Mammary microvascular endothelial cell (primary cell): ENCODE results near the gene CLPTM1. TPM values are rescaled to one million over a fixed set of nuclear protein-coding genes. Genes with fewer than 3 reads are reported as not detected.

Source experiments
- total RNA-seq: library from RNA; depleted of rRNA; stranded (reverse); fragments of >200 nt; gene quantifications from 2 replicates; pipeline ENCODE4 v1.2.3, GENCODE V29; 2015

The CLPTM1 gene, protein sequence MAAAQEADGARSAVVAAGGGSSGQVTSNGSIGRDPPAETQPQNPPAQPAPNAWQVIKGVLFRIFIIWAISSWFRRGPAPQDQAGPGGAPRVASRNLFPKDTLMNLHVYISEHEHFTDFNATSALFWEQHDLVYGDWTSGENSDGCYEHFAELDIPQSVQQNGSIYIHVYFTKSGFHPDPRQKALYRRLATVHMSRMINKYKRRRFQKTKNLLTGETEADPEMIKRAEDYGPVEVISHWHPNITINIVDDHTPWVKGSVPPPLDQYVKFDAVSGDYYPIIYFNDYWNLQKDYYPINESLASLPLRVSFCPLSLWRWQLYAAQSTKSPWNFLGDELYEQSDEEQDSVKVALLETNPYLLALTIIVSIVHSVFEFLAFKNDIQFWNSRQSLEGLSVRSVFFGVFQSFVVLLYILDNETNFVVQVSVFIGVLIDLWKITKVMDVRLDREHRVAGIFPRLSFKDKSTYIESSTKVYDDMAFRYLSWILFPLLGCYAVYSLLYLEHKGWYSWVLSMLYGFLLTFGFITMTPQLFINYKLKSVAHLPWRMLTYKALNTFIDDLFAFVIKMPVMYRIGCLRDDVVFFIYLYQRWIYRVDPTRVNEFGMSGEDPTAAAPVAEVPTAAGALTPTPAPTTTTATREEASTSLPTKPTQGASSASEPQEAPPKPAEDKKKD
- total RNA-seq = 58.2 and 60.5 TPM in 2 replicates

GRCh38 chr19:44954649-44955504, at the start of gene CLPTM1:
Gene CLPTM1 (plus strand): TSS chr19:44955380. CDS start chr19:44955396, 16 bp downstream.

DNA sequence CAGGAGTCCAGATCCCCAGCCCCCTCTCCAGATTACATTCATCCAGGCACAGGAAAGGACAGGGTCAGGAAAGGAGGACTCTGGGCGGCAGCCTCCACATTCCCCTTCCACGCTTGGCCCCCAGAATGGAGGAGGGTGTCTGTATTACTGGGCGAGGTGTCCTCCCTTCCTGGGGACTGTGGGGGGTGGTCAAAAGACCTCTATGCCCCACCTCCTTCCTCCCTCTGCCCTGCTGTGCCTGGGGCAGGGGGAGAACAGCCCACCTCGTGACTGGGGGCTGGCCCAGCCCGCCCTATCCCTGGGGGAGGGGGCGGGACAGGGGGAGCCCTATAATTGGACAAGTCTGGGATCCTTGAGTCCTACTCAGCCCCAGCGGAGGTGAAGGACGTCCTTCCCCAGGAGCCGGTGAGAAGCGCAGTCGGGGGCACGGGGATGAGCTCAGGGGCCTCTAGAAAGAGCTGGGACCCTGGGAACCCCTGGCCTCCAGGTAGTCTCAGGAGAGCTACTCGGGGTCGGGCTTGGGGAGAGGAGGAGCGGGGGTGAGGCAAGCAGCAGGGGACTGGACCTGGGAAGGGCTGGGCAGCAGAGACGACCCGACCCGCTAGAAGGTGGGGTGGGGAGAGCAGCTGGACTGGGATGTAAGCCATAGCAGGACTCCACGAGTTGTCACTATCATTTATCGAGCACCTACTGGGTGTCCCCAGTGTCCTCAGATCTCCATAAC, 49.6 kb upstream of the CLPTM1 start, which contains the start of gene APOE:
Gene APOE, plus strand, starts transcription at position 360 of the 724 bp plus-strand sequence. CDS start 829 bp downstream, outside the sequence.

GRCh38 chr19:44914433-44915206, 40.6 kb upstream of the CLPTM1 start, which contains the start of gene APOC1:
Gene APOC1 (plus strand): TSS chr19:44914608. CDS start chr19:44914892, 284 bp downstream.

DNA sequence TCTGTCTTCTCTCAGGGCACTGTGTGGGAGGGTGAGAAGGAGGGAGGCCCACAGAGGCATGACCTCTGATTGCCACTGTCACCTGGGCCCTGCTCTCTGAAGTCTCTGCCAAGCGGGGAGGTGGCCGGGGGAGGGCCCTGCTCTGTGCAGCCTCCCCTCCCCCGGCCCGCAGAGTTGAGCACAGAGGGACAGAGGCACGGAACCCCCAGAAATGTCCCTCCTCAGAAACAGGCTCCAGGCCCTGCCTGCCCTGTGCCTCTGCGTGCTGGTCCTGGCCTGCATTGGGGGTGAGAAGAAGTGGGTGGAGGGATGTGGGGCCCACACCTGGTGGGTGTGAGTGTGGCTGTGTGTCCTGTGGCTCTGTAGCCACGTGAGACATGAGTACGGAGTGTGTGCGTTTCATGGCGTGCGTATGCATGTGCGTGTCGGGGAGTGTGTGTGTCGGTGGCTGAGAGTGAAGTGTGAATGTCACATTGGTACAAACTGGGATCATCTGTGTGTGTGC, 13.1 kb upstream of the CLPTM1 start, which contains the start of gene APOC4:
Gene APOC4, plus strand, starts transcription at position 171 of the 505 bp plus-strand sequence. Its CDS starts 41 bp downstream, at position 212.

DNA sequence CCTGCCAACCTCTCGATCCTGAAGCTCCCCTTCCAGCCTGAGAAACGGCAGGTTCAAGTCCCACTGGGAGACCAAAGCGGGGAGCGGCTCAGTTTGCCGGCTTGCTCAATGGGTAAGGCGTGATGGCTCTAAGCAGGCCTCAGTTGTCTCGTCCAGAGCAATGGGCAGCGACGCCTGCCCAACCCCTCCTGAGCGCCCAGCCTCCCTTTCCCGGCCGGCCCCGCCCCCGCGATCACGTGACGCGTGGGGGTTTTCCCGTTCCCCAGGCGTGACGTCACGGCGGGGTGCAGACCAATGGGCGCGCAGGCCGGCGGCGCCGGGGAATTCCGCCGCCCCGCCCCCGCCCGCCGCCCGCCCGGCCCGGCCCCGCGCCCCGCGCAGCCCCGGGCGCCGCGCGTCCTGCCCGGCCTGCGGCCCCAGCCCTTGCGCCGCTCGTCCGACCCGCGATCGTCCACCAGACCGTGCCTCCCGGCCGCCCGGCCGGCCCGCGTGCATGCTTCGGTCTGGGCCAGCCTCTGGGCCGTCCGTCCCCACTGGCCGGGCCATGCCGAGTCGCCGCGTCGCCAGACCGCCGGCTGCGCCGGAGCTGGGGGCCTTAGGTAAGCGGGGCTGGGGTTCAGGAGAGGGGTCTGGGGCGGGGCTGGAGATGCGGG, 46.0 kb downstream of the CLPTM1 start, which contains the start of gene RELB:
Gene RELB, plus strand, starts transcription at position 378 of the 653 bp plus-strand sequence. Its CDS starts 116 bp downstream, at position 494.

DNA sequence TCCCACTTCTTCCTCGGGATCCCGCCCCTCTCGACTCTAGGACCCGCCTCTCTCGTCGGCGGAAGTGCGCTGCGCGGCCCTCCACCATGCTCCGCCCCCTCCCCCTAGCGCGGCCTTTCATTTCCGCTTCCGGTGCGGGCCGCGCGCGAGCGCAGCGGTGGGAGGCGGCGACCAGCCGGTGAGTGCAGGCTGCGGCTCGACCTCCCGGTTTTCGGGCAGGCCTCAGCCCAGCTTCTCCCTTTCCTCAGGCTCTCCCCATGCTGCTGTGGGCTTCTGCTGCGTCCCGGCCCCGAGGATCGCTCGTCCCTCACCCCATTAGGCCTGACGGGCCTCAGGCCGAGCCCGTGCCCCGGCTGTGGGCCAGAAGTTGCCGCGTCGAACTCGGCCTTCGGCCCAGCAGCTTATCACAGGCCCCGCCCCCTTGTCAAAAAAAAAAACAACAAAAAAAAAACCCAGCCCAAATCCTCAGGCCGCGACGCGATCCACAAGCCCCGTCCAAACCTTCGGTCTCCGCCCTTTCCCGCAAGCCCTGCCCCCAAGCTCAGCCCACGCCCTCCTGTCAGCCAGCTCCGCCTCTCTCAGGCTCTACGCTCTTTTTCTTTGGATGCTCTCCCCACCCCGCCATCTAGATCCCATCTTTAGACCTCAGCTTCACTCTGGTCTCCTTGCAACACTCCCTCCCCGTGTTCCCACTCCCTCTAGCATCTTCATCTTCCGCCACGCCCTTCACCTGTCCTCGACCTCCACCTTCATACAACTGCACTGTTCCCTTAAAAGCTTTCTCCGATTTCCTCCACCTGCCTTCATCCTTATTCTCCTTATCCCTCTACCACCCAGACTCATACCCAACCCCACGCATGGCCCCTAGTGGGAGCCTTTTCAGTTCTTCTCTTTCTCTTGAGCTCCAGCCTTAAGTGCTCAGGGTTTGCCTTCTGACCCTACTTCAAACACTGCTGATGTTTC, 84.0 kb downstream of the CLPTM1 start, which contains the start of gene CLASRP:
Gene CLASRP, plus strand, starts transcription at position 115 of the 963 bp plus-strand sequence. CDS start 1,168 bp downstream, outside the sequence.

Other genes with a start within 250 kb of the CLPTM1 start
- gene BCL3, start 206.7 kb upstream of the CLPTM1 start, total RNA-seq = 23.0 and 27.9 TPM in 2 replicates
- not detected in 2 replicates for gene CBLC, start 177.5 kb upstream of the CLPTM1 start, total RNA-seq
- gene BCAM, start 146.3 kb upstream of the CLPTM1 start, total RNA-seq = 22.6 and 33.0 TPM in 2 replicates
- gene NECTIN2, start 109.1 kb upstream of the CLPTM1 start, total RNA-seq = 237 and 256 TPM in 2 replicates
- gene TOMM40, start 64.1 kb upstream of the CLPTM1 start, total RNA-seq = 120 and 129 TPM in 2 replicates
- gene APOE, start 49.6 kb upstream of the CLPTM1 start, total RNA-seq = 1.2 and 3.1 TPM in 2 replicates
- 2.1 TPM in 1 of 2 replicates, not detected in the other for gene APOC1, start 40.8 kb upstream of the CLPTM1 start, total RNA-seq
- gene APOC4, start 13.1 kb upstream of the CLPTM1 start, total RNA-seq = not detected in 2 replicates
- not detected in 2 replicates for gene APOC2, start 9.3 kb upstream of the CLPTM1 start, total RNA-seq
- 19.4 and 26.3 TPM in 2 replicates for gene RELB, start 46.1 kb downstream of the CLPTM1 start, total RNA-seq
- gene CLASRP, start 83.7 kb downstream of the CLPTM1 start, total RNA-seq = 37.9 and 50.6 TPM in 2 replicates
- gene ZNF296, start 121.1 kb downstream of the CLPTM1 start, total RNA-seq = 0.54 and 1.2 TPM in 2 replicates
- gene GEMIN7, start 123.9 kb downstream of the CLPTM1 start, total RNA-seq = 61.6 and 68.9 TPM in 2 replicates
- 30.6 and 32.1 TPM in 2 replicates for gene PPP1R37, start 137.8 kb downstream of the CLPTM1 start, total RNA-seq
- gene NKPD1, start 205.6 kb downstream of the CLPTM1 start, total RNA-seq = 0.05 TPM in 1 of 2 replicates, not detected in the other
- 7.7 and 15.8 TPM in 2 replicates for gene TRAPPC6A, start 222.9 kb downstream of the CLPTM1 start, total RNA-seq
- 4.3 and 9.6 TPM in 2 replicates for gene BLOC1S3, start 223.4 kb downstream of the CLPTM1 start, total RNA-seq